ENCODE data around the gene KLF15.

KLF15 gene

GRCh38 chr3:126342211-126342610 lies 15.0 kb downstream of the KLF15 start:
- Histone ChIP-seq H3K36me3 (replicated peaks) (no peaks in the 10 kb centered on the region), H3K27ac (no peak overlapping the region), H3K27me3 (replicated peaks) (peaks cover 3% of the 10 kb centered on the region), H3K4me3 (ENCODE audit: low read depth, low read length) (no peak overlapping the region)
- in situ Hi-C loops (cut with HindIII; ENCODE audit: low pct_ligation_motif_present, low sequenced_read_pairs), result no loop called here
- TF ChIP-seq, protein P1, sequence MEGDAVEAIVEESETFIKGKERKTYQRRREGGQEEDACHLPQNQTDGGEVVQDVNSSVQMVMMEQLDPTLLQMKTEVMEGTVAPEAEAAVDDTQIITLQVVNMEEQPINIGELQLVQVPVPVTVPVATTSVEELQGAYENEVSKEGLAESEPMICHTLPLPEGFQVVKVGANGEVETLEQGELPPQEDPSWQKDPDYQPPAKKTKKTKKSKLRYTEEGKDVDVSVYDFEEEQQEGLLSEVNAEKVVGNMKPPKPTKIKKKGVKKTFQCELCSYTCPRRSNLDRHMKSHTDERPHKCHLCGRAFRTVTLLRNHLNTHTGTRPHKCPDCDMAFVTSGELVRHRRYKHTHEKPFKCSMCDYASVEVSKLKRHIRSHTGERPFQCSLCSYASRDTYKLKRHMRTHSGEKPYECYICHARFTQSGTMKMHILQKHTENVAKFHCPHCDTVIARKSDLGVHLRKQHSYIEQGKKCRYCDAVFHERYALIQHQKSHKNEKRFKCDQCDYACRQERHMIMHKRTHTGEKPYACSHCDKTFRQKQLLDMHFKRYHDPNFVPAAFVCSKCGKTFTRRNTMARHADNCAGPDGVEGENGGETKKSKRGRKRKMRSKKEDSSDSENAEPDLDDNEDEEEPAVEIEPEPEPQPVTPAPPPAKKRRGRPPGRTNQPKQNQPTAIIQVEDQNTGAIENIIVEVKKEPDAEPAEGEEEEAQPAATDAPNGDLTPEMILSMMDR (IDR thresholded peaks at IDR 0.05; ENCODE audit: low read depth, low read length, missing control alignments), result no peak
- DNase-seq, result no peak

GRCh38 chr3:126341755-126342150 lies 15.5 kb downstream of the KLF15 start:
- Histone ChIP-seq H3K27me3 (replicated peaks) (peaks cover 3% of the 10 kb centered on the region), H3K36me3 (replicated peaks) (no peaks in the 10 kb centered on the region), H3K4me3 (ENCODE audit: low read depth, low read length) (no peak overlapping the region), H3K27ac (no peak overlapping the region)
- TF ChIP-seq, protein P1 (IDR thresholded peaks at IDR 0.05; ENCODE audit: low read depth, low read length, missing control alignments), result no peak
- in situ Hi-C loops (cut with HindIII; ENCODE audit: low pct_ligation_motif_present, low sequenced_read_pairs), result no loop called here
- no peak for DNase-seq

GRCh38 chr3:126340943-126341754 lies 16.1 kb downstream of the KLF15 start:
- peaks cover 3% of the 10 kb centered on the region for H3K27me3 ChIP-seq (replicated peaks)
- H3K36me3 ChIP-seq (replicated peaks), result no peaks in the 10 kb centered on the region
- no peak for DNase-seq
- TF ChIP-seq, protein P1 (IDR thresholded peaks at IDR 0.05; ENCODE audit: low read depth, low read length, missing control alignments), result no peak
- H3K4me3 ChIP-seq (ENCODE audit: low read depth, low read length), result no peak overlapping the region
- no peak overlapping the region for H3K27ac ChIP-seq
- in situ Hi-C loops (cut with HindIII; ENCODE audit: low pct_ligation_motif_present, low sequenced_read_pairs), result no loop called here

- no peak overlapping the region for H3K4me3 ChIP-seq (ENCODE audit: low read depth, low read length)
These were observed 16.6 kb downstream of the KLF15 start for GRCh38 chr3:126340596-126340942.

GRCh38 chr3:126340081-126340511 lies 17.1 kb downstream of the KLF15 start:
- TF ChIP-seq, protein P1 (IDR thresholded peaks at IDR 0.05; ENCODE audit: low read depth, low read length, missing control alignments), result no peak
- Histone ChIP-seq H3K36me3 (replicated peaks) (no peaks in the 10 kb centered on the region), H3K4me3 (ENCODE audit: low read depth, low read length) (no peak overlapping the region), H3K27ac (no peak overlapping the region), H3K27me3 (replicated peaks) (peaks cover 3% of the 10 kb centered on the region)
- DNase-seq, result no peak
- in situ Hi-C loops (cut with HindIII; ENCODE audit: low pct_ligation_motif_present, low sequenced_read_pairs), result no loop called here

More at GRCh38 chr3:126340596-126340942, 16.6 kb downstream of the KLF15 start:
- TF ChIP-seq, protein P1 (IDR thresholded peaks at IDR 0.05; ENCODE audit: low read depth, low read length, missing control alignments), result no peak
- Histone ChIP-seq H3K27me3 (replicated peaks) (peaks cover 3% of the 10 kb centered on the region), H3K36me3 (replicated peaks) (no peaks in the 10 kb centered on the region), H3K27ac (no peak overlapping the region)
- DNase-seq, result no peak
- in situ Hi-C loops (cut with HindIII; ENCODE audit: low pct_ligation_motif_present, low sequenced_read_pairs), result no loop called here

DNA sequence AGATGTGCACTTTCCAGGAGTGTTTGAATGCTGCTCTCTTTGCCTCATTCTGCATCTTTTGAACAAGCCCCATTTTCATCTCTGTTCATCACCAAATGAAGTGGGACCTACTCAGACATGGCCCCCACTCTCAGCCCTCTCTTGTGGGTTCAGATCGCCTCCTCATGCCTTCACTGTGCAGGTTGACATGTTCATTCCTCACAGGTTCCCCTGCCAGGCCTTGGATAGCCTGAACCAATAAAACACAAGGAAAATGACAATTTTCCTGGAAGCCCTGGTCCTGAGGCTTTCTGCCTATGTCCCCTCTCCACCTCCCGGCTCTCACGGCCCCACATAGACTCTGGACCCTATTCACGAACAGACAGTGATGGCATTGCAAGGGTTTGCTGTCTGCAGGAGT lies 17.7 kb downstream of the KLF15 start:
- TF ChIP-seq, protein P1 (IDR thresholded peaks at IDR 0.05; ENCODE audit: low read depth, low read length, missing control alignments), result no peak
- H3K36me3 ChIP-seq (replicated peaks), result no peaks in the 10 kb centered on the region
- no peak overlapping the region for H3K27ac ChIP-seq
- H3K4me3 ChIP-seq (ENCODE audit: low read depth, low read length), result no peak overlapping the region
- no peak for DNase-seq
- in situ Hi-C loops (cut with HindIII; ENCODE audit: low pct_ligation_motif_present, low sequenced_read_pairs), result no loop called here
- peaks cover 3% of the 10 kb centered on the region for H3K27me3 ChIP-seq (replicated peaks)

Measured in brain microvascular endothelial cell (primary cell).